ENCODE results near the gene GEMIN5.

The GEMIN5 gene

GRCh38 chr5:154850255-154851062, 87.6 kb downstream of the GEMIN5 start, which contains the start of gene FAXDC2:
FAXDC2 (minus strand) TSS chr5:154850603; CDS start chr5:154838178, 12,425 bp downstream.
- DNase-seq (ENCODE audit: low read depth), result no peak

GRCh38 chr5:154849791-154850201, 88.2 kb downstream of the GEMIN5 start:
- no peak for DNase-seq (ENCODE audit: low read depth)

DNA sequence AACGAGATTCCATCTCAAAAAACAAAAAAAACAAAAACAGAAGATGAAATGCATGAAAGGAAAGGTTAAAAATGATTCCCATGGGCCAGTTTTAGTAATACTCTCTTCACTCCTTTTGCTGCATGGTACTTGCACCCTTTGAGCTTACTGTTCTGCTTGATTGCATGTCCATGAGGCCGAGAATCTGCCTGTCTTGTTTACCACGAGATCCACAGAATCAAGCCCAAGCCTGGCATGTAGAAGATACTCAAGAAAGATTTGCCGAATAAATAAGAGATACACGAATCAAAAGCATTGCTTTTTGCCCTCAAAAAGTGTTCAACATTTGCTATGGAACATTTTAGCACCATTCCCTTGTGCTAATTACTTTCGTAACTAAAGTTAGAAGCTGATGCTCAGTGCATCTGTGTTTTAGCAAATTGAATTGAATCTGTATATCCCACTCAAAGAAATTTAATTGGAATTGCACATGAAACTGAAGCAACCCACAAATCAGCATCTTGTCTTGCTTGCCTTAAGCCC, 88.7 kb downstream of the GEMIN5 start:
- DNase-seq (ENCODE audit: low read depth), result no peak

DNA sequence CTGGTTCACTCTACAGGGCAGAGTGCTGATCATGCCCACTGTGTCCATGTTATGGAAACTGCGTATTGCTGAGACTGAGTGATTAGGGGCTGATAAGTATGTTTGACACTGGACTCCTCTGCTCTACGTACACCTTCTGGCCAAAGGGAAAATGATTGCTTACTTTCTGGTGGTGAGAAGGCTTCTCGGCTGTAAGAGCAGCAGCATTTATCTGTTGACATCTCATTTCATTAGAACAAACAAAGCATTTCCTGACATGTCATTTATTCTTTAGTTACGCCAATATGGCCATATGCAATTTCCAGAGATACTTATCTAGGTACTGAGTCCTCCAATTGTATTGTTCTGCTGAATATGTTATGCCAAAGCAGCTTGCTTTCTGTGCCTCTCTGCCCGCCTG, 93.2 kb downstream of the GEMIN5 start:
- DNase-seq (ENCODE audit: low read depth), result no peak

GRCh38 chr5:154842689-154843530, 95.1 kb downstream of the GEMIN5 start:
- DNase-seq (ENCODE audit: low read depth), result no peak

GRCh38 chr5:154841273-154841661, 96.7 kb downstream of the GEMIN5 start:
- no peak for DNase-seq (ENCODE audit: low read depth)

DNA sequence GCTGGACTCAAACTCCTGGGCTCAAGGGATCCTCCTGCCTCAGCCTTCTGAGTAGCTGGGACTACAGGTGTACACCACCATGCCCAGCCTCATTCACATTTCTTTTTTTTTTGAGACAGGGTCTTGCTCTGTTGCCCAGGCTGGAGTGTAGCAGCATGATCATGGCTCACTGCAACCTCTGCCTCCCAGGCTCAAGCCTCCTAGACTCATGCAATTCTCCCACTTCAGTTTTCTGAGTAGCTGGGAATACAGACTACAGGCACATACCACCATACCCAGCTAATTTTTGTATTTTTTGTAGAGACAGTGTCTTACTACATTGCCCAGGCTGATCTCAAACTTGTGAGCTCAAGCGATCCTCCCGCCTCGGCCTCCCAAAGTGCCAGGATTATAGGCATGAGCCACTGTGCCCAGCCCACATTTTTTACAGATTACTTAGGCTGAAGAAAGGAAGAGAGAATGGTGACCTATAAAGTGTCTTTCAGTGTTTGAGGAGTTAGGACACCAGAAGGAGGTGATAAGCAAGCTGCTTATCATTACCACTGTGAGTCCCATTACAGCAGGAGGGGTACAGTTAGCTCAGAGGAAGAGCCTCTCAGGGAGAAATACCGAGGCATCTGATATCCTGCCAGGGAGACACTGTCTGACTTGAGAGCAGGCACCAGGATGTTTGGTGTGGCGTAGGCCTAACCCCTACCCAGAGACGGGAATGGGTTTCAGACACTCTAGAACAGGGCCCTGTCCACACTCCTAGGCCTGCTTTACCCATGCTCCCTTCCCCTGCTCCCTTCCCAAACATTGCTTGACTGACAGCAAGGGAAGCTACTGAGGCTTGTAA, 97.4 kb downstream of the GEMIN5 start:
- DNase-seq (ENCODE audit: low read depth), result no peak

All from T follicular helper cell (primary cell).